ENCODE data around the gene NADK.

Gene NADK, protein sequence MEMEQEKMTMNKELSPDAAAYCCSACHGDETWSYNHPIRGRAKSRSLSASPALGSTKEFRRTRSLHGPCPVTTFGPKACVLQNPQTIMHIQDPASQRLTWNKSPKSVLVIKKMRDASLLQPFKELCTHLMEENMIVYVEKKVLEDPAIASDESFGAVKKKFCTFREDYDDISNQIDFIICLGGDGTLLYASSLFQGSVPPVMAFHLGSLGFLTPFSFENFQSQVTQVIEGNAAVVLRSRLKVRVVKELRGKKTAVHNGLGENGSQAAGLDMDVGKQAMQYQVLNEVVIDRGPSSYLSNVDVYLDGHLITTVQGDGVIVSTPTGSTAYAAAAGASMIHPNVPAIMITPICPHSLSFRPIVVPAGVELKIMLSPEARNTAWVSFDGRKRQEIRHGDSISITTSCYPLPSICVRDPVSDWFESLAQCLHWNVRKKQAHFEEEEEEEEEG

DNA sequence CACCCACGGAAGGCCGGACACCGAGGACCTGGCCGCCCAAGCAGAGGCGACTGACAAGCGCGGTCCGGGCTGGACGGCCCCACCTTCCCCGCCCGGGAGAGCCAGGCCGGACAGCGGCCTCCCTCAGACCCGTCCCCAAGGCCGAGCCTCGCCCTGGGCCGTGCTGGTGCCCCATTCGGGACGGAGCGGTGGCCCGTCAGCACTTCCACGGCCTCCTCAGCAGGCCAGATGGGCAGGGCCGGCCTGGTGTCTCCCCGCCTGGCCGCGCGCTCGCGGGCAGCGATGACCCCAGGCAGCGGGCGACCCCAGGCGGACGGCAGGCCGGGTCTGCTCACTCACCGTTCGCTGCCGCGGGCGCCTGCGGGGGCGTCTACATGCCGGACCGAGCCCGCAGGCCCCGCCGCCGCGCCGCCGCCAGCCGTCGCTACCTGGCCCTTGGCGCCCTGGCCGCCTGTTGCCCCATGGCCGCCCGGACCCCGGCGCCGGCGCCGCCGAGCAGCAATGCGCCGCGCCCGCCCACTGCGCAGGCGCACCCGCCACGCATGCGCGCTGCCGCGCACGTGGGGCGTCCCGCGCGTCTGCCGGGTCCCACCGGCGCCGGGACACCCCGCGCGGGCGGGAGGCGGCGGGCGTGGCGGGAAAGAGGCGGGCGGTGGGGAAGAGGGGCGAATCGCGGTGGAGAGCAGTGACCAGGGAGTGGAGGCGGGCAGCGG lies at the start of gene NADK:
Gene NADK, minus strand, starts transcription at position 521 of the 713 bp plus-strand sequence. CDS start 13,064 bp downstream, outside the sequence.
- peak; percentile 83 for DNase-seq

GRCh38 chr1:1827089-1827848 lies 49.0 kb upstream of the NADK start:
- DNase-seq: peak; percentile 62

DNA sequence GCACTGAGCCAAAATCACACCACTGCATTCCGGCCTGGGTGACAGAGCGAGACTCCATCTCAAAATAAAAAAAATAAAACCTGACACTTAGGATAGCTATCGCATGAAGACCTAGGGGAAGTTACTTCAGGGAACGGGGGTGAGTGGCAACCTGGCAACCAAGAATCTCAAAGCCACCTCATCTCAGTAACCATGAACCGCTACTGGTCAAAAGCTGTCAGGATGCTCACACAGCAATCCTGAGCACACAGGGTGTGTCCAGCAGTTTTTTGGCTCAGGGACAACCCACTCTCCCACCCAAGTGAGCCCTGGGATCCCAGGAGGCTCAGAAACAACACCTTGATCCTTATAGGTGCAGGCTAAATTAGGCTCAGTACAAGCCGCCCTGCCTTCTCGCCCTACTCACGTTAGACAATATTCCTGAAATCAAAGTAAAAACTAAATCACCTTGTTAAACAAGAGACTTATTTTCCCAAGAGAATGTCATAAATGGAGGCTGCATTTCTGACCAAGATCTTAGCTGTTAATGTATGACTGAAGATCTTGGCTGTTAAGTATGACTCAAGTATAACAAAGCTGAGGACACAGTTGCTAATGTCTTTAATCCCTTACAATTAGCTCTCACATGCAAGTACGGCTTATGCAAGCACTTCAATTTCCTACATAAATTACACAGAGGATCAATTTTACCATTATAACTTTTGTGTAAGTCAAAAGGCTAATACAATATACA lies 48.3 kb upstream of the NADK start:
- peak; percentile 62 for DNase-seq

DNA sequence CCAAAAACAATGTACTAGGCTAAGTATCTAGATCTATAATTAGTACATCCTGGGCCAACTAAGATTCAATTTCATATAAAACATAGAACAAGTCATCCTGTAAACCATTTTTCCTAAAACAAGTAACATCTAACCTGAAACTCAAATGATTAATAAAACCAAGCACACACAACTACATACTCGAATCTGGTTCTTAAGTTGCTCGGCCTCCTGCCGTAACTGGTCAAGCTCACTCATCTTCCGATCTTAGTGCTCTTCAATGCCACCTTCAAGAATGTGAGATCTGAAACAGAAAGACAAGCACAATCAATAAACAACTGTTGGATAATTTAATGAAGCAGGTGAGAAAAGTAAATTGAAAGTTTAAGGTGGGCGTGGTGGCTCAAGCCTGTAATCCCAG lies 46.9 kb upstream of the NADK start:
- DNase-seq: no peak

DNA sequence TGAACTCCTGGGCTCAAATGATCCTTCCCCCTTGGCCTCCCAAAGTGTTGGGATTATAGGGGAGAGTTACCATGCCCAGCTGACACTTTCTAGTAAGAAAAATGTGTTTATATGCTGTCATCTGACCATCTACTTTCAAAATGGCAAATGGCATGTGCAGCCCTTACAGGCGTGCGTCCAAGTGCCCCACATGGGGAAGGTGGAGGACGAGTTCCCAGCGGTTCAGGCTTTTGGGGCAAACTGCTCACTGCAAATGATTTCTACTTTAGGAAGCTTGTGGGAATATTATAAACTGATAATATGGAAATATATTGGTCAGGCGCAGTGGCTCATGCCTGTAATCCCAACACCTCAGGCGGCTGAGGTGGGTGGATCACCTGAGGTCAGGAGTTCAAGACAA lies 41.5 kb upstream of the NADK start:
- DNase-seq: no peak

- DNase-seq: no peak
These were observed 39.0 kb upstream of the NADK start for GRCh38 chr1:1817221-1817620.

DNA sequence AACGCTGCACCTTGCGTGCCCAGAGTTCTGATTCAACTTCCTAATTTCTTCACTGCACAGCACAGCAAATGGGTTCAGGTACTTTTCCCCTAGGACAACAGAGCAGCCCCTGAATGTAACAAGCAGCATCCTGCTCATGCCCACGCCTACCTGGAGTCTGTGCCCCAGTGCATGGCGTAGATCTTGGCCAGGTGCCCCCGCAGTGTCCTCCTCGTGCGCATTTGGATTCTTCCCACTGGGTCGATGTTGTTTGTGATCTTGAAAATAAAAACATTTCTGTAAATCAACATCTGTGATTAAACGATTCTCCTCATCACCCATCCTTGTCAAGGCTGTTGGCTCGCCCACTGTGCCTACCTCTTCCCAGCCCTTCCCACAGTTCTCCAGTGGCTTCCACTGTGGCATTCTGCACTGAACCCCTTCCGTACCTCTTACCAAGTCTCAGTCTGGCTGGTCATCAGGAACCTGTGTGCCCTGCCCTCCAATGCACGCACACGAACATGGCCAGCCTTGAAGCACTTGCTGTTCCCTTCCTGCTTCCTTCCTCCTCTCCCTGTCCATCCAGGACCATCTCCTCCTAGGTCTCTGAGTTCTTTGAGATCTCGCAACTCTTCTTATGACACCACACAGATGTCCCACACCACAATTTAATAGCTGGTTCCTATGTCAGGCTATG lies 37.5 kb upstream of the NADK start:
- no peak for DNase-seq

GRCh38 chr1:1809489-1809888 lies 31.2 kb upstream of the NADK start:
- DNase-seq: peak; percentile 95

DNA sequence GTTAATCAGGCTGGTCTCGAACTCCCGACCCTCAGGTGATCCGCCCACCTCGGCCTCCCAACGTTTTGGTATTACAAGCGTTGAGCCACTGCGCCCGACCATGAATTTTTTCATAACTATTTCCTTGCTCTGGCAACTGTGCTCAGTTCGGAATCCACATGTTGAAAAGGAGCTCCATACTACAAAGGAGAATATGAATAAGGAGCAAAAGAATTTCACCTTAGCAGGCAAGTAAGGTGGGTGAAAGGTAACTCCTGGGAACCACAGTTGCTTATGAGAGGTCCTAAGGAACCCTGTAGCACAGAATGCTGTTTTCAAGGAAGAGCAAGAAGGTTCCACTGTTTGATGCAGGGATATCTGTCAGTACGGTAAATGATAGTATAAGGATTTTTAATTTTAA lies 29.9 kb upstream of the NADK start:
- DNase-seq: no peak

DNA sequence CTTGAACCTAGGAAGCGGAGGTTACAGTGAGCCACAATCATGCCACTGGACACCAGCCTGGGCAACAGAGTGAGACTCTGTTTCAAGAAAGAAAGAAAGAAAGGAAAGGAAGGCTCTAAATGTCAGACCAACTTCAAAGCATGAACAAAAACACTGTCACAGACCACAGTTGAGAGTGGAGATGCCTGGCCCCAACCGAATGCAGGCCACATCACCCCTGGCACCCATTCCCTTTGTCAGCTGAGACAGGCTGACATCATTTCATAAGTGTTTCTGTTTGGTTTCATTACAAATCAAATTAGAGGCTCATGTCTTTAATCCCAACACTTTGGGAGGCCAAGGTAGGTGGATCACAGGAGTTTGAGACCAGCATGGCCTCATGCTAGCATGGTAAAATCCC lies 28.6 kb upstream of the NADK start:
- no peak for DNase-seq

- no peak for DNase-seq
These were observed 26.0 kb upstream of the NADK start for GRCh38 chr1:1804301-1804700.

DNA sequence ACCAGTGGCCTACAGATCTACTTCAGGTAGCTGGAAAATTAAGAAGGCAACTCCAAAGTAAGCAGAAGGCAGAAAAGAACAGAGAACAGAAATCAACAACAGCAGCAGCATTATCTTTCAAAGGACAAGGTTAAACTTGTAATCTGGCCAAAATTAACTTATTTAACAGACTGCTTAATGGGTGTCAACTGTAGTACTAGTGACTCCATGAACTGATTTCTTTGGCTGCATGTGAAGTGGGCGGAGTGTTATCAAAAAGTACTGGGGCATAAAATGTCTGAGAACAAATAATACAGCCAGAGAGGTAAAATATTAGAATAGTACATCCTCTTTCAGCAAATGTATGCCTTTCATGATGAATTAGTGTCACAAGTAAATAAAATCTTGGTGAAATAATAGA lies 24.6 kb upstream of the NADK start:
- DNase-seq: no peak

GRCh38 chr1:1799716-1800115 lies 21.4 kb upstream of the NADK start:
- DNase-seq: no peak

DNA sequence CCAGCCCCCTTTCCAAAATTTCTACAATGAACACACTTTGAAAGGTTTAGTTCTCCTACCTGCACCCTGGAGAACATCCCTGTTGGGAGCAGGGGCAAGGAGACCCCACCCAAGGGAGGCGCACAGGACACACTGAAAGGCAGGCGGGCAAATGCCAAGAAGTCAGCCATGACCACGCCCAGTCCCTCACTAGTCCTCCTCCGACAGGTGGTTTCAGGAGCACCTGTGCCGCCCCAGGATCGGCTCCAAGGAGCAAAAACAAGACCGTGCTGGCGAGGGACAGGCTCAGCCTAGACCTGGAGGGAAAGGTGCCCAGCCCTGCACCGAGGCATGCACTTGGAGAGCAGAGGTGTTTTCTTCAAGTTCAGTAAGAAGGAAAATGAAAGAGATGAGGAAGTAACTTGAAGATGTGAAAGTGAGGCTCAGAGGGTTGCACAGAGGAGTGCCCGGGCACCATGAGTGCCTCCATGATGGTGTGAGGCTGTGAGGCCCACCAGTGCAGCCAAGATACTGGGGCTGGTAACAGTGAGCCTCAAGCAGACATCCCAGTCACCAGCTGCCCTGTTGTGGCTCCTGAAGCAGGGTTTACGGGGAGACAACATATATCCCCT lies 19.6 kb upstream of the NADK start:
- DNase-seq: no peak

GRCh38 chr1:1796466-1796865 lies 18.2 kb upstream of the NADK start:
- DNase-seq: no peak

DNA sequence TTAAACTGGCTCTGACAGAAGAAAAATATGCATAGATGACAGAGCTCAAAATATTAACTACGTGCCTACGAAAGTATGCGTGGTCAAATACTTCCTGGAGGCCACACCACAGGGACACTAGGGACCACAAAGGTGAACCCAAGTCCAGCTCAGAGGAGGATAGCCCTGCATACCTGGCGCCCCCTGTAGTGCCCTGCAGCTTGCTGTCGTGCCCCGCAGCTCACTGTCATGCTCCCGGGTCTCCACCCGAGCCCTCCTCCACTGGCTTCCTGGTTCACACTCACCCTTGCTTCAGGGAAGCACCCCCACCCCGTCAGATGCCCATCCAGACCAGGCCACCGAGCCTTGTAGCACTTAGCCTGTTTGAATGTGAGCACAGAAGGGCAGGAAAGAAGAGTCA lies 16.7 kb upstream of the NADK start:
- no peak for DNase-seq

DNA sequence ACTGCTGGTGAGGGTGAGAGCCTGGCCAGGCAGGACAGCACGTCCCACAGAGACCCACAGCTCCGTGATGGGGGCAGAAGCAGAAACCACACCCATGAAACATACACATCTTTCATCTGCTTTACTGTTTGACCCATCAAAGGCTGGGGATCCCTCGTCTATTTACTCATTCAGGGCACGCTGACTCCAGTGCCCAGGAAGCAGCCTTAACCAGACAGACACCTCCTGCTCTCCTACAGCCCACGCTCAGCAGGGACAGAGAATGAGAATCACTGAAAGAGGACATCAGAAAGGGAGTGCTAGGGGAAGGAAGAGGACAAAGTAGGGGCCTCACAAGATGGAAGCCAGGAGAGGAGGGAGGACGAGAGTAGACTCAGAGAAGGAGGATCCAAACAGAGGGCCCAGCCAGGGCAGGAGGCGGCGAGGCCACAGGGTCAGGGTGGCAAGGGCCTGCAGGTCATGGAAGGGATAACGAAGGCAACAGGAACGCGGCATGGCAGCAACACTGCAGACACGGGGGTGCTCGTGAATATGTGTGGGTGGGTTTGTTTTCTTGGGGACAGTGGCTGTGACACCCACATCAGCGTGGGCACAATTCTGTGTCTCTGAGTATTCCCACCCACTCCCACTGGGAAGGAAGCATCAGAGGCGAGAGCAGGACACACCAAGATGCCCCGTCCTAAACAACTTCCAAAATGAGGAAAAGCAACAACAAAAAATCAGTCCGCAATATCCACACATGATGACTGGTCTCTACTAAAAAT lies 15.4 kb upstream of the NADK start:
- no peak for DNase-seq

DNA sequence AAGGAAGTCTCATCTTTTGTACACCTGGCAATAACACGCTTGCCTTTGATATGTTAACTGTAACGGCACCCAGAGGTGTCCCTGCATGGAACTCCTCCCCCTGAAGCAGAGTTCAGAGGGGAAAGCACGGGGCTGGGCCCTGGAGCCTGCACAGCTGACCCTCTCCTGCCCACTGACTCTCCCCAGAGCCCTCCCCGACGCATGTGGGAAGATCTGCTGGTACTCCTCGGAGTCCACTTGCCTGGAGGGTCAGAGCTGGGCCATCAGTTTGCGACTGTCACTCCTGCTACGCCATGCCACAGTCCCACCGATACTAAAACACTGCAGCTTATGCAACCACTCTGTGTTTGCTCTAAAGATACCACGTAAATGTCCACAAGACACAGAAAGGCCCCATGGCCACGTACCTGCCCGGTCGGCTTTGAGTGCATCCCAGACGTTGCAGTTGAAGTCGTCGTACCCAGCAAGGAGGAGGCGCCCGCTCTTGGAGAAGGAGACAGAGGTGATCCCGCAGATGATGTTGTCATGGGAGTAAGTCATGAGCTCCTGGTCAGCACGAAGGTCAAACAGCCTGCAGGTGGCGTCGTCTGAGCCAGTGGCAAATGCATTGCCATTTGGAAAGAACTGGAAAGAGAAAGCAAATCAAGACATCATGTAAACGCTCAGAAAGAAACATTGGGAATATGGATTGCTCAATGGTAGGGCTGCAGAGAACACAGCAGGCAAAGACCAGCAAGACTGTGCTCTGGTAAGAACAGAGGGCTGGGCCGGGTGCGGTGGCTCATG lies 10.6 kb upstream of the NADK start:
- no peak for DNase-seq

GRCh38 chr1:1788136-1788535 lies 9.9 kb upstream of the NADK start:
- no peak for DNase-seq

Data from NCI-H82 (cell line).